Stimulated activated CD4-positive, alpha-beta T cell treated with anti-CD3 and anti-CD28 coated beads, Interleukin-2, amount 100 ng/mL, for 48 hours (primary cell): ENCODE results near the gene BAIAP2.

Experiments used
- DNase-seq, 2 donors: peaks; one replicate each; pipeline ENCODE4 v3.0.0-alpha.2; 2020

BAIAP2 gene

GRCh38 chr17:81037798-81038733 lies 3.1 kb downstream of the BAIAP2 start:
- DNase-seq, result no peak

GRCh38 chr17:81039096-81039495 lies 4.1 kb downstream of the BAIAP2 start:
- DNase-seq, result no peak

DNA sequence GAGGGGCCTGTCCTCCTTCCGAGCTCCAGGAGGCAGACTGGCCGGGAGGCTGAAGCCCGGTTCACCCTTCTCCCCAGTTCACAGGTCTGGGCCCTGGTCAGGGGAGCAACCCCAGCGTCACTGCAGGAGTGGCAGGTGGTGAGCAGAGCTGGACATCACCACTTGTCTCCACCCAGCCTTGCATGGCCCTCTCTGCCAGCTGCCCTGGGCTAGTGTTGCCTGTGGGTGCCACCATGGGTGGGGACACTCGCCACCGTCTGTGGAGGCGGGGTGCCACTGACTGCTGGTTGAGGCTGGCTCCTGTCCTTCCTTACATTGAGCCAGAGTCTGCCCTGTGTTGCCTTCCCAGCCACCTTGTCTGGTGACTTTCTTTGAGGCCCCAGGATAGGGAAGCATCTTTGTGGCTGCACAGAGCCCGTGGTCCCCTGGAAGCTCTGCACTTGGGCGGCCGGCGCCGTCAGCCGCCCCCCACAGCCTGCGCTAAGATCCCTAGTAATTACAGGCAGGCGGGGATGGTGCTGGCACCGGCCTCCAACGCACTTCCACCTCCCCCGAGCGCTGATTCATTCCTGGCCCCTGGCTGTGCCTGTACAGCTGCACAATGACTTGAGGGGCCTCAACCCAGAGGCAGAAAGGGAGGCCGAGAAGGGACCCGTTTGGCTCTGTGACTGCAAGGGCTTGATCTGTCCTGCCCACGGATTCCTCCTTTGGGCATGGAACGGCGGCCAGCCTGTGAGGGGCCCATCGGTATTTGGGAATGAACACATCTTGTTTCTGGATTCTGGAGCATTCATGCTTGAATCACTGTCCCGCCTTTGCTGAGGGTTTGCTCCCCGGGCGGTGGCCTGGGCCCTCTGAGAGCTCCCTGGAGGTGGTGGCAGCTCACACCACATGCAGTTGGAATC lies 5.2 kb downstream of the BAIAP2 start:
- no peak for DNase-seq

DNA sequence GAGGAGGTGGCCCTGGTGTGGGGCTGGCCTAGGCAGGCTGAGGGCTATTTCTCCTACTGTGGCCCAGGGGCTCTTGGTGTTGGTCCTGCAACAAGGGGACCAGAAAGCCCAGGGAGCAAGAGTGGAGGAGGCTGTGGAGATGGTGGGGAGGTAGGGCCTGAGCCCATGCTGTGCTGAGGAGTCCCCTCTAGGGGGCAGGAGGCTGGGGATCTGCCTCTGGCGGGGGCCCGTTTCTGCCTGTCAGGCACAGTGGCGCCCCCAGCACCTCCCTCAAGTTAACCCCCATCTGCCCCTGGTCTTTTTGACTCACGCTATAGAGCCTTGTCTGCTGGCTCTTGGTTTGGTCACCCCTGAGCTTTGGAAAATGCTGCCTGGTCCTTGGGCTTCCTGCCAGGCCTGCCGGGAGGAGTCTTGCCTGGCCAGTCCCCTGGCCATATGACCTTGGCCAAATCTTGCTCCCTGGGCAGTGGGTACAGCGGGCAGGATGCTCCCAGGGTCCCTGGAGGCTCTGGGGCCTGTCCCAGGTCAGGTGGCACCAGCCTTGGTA lies 5.9 kb downstream of the BAIAP2 start:
- DNase-seq, result no peak

DNA sequence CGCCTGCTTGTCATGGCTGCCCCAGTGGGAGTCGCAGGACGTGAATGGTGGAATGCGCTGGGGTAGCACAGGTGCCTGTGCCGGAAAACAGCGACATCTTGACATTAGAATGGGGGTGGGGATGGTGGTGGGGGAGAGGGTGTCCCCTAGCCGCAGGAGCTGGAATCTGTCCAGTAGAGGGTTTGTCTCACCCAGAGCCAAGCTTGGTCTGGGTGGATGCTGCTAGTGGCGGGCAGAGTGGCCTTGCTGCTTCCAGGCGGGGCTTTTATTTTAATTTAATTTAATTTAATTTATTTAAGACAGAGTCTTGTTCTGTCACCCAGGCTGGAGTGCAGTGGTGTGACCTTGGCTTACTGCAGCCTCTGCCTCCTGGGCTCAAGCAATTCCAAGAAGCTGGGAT lies 7.7 kb downstream of the BAIAP2 start:
- no peak for DNase-seq

DNA sequence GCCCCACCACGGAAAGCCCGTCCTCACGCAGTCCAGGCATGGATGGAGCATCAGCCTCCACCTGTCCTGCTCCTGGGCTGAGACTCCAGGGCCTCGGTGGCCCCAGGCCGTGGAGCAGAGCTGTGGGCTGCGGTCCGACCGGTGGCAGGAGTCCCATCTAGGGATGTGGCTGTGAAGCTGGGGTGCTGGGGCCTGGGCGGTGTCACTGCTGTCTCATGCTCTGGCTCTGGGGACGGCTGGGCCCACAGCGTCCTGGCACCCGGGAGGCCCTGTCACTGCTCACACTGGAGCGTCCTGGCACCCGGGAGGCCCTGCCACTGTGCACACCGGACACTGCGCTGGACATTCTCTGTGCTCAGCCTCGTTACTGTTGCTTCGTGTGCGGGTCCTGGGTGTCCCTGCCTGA lies 8.4 kb downstream of the BAIAP2 start:
- DNase-seq, result no peak

- no peak for DNase-seq
Observed at GRCh38 chr17:81043725-81044427, 8.9 kb downstream of the BAIAP2 start.

- no peak for DNase-seq
Observed at GRCh38 chr17:81044428-81044763, 9.4 kb downstream of the BAIAP2 start.

GRCh38 chr17:81044764-81045589 lies 10.0 kb downstream of the BAIAP2 start:
- DNase-seq, result no peak

DNA sequence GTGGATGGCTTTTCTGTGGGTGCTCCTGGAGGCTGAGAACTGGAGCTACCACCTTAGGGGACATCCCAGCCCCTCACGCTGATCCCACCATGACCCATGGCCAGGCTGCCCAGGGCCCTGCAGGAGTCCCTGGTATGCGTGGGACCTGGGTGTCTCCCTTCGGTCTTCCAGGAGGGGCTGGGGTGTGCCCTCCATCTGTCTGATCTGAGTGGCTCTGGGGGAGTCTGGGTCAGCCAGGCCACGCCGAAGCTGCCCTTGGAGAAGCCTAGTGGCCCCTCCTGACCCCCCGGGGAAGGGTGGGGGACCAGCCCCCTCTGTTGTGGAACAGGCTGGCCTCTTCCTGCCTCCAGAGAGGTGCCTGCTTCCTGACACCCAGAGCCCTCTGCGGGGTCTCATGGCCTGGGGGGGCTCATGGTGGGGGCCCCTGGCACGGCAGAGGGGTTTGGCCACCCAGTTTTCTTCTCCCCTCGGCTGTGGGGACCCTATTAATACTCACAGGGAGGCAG lies 10.7 kb downstream of the BAIAP2 start:
- no peak for DNase-seq

DNA sequence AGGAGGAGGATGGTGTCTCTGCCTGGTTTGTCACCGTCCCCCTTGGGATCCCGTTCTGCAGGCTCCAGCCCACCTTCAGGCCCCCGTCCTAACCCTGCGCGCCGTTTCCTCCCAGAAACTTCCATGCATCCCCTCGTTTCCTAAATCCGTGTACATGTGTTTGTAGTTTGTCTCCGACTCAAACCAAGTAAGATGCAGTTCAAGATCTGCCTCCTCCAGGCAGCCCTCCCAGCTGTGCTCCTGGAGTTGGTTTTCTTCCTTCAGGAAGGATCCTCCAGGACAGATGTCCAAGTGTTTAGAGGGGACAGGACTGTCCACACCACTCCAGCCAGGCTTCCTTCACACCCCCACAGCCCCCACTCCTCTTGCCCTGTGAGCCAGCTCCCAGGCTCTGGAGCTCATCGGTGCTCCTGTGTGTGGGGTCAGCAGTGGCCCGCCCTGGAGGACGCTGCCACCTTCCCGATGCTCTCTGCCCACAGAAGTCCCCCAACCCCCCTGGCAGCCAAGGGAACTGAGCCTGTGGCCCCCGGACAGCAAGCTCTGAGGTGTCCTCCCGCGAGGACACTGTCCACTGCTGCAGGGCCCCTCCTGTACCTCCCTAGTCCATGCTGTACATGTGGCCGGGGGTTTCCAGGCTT lies 11.3 kb downstream of the BAIAP2 start:
- DNase-seq, result no peak

- no peak for DNase-seq
Observed at GRCh38 chr17:81046770-81047359, 11.9 kb downstream of the BAIAP2 start.

- no peak for DNase-seq
Observed at GRCh38 chr17:81048827-81049371, 13.9 kb downstream of the BAIAP2 start.

DNA sequence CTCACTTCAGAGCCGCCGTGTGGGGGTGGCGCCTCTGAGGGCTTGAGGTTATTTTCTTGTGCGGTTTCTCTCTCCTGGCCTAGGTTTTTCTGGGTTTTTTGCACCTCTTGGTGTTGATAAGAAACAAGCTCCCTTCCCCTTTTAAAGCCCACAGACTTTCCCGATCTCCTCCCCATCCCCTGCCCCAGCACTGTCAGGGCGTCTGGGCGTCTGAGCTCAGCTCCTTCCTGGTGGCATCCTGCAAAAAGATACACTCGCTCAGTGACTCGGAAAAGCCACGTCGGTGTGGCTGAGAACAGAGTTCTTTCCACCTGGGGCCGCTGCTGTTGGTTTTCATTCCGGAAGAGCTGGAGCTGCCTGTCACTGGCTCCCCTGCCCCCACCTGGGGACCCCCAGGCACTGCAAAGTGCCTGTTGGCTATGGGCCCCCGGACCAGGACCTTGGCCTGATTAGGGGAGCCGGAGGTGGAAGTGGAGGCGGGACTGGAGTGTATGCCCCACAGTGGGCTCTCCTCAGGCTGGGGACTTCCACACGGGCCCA lies 14.5 kb downstream of the BAIAP2 start:
- DNase-seq, result no peak

DNA sequence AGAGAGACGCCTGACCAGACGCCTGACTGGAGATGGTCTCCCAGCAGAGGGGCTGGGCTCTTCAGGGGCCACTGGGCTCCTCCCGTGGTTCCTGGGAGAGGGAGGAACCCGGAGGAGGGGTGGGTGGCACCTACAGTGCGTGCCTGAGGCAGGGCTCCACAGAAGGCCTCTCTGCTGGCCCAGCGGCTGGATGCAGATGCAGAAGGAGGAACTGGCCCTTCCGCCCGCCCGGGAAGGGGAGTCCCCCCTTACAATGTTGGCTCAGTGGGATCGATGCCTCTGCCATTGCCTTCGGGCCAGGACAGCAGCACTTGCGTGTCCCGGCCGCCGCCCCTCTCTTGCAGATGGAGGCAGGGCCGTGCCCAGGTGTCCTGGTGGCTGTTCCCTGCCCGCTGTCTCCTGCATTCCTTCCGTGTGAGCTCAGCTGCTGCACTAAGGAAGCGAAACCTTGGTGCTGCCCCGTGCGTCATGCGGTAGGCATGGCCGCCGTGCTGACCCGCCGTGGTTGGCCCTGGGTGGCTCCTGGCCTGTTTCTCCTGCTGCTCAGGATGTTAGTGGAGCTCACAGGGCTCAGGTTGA lies 15.1 kb downstream of the BAIAP2 start:
- DNase-seq, result no peak

DNA sequence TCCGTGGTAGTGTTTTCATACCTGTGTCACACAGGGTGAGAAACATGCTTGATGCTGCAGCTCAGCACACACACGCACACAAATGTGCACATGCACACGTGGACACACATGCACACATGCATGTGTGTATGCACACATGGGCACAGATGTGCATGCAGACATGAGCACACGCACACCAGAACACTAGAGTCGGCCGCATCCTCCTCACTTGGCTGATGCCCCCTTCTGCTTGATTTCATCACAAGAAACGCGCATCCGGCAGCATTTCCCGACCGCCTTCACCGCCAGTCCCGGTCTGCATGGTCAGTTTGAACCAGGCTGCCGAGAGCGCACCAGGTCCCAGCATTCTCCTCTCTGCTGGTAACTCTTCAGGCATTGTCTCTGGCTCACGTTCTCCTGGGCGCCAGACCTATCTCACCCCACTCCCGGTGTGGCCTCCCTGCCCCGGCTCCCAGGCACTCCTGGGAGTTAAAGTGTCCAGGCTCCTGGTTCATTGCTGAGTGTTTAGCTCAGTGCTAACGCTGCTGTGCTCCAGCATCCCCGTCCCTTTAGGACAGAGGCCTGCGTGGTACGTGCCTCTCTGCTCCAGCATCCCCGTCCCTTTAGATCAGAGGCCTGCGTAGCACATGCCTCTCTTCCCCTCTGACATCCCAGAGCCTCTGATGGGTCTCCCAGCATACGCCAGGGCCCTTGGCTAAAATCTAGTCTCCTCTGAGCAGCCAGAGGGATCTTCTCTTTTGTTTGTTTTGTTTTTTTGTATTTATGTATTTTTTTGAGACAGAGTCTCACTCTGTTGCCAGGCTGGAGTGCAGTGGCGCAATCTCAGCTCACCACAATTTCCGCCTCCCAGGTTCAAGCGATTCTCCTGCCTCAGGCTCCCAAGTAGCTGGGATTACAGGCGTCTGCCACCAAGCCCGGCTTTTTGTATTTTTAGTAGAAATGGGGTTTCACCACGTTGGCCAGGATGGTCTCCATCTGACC lies 16.0 kb downstream of the BAIAP2 start:
- no peak for DNase-seq

- DNase-seq, result no peak
Observed at GRCh38 chr17:81052199-81052997, 17.4 kb downstream of the BAIAP2 start.
